Activated CD8-positive, alpha-beta memory T cell treated with anti-CD3 and anti-CD28 coated beads, Interleukin-2, amount 10 ng/mL, durations not matched to agents 7 days and 5 days (primary cell): Measurements from ENCODE around the gene LBR. TPM values are rescaled to one million over a fixed set of nuclear protein-coding genes. Genes with fewer than 3 reads are reported as not detected.

ENCODE experiments used
- ATAC-seq: fragments of 150-1000 bp; cut with Tn5 transposase; one replicate; pipeline ENCODE4 v1.10.0; 2021; ENCODE audit warnings: moderate library complexity
- CTCF ChIA-PET: fragments of 350-600 bp; sonication (Branson Sonifier 250); formaldehyde crosslinking; loops from one replicate; lab custom pipeline; 2021; ENCODE audit warnings: antibody characterized with exemption; lab: Charles Lee
- DNase-seq: peaks from one replicate; pipeline ENCODE4 v3.0.0-alpha.2; 2020
- H3K27ac Mint-ChIP-seq: one replicate; pipeline ENCODE4 v1.8.0; 2021; ENCODE audit warnings: mild to moderate bottlenecking, mixed read lengths
- H3K27me3 Mint-ChIP-seq: one replicate; pipeline ENCODE4 v1.8.0; 2021; ENCODE audit warnings: mixed read lengths
- H3K36me3 Mint-ChIP-seq: one replicate; pipeline ENCODE4 v1.8.0; 2021; ENCODE audit warnings: mild to moderate bottlenecking, mixed read lengths
- H3K4me1 Mint-ChIP-seq: one replicate; pipeline ENCODE4 v1.8.0; 2021; ENCODE audit warnings: mixed read lengths
- H3K4me3 Mint-ChIP-seq: one replicate; pipeline ENCODE4 v1.8.0; 2021; ENCODE audit warnings: mild to moderate bottlenecking, moderate library complexity, mixed read lengths
- H3K9me3 Mint-ChIP-seq: one replicate; pipeline ENCODE4 v1.8.0; 2022; ENCODE audit warnings: low read depth, mixed read lengths
- total RNA-seq, 2 experiments: library from RNA; stranded (reverse); gene quantifications; one replicate each; pipeline ENCODE4 v1.2.3, GENCODE V29; 2021

LBR gene
- total RNA-seq, 2 experiments from 2014 or later = 213 to 226 TPM

DNA sequence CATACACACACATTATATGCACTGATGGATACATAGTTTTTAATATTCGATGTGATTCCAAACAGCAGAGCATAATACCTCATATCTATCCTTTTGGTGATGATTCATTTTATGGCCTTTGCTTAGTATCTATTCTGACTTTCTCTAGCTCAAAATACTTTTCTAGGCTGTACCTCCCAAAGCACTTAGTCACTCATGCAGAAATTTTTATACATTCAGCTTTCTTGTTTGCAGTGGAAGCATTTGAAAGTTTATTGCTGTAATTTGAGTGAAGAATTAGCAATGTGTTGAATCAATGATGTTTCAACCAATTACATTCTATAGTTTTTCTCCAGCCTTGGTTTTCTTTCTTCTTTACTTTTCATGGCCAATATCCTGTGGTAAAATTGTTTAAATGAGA, 66.7 kb downstream of the LBR start:
- CTCF ChIA-PET = no interaction called here
- Mint-ChIP-seq H3K4me3 (no peak overlapping the region), H3K4me1 (peaks cover 2% of the 10 kb centered on the region), H3K27ac (no peak overlapping the region), H3K36me3 (no peaks in the 10 kb centered on the region), H3K9me3 (no peaks in the 10 kb centered on the region), H3K27me3 (peaks cover 22% of the 10 kb centered on the region)
- DNase-seq (no peak), ATAC-seq (no peak)

DNA sequence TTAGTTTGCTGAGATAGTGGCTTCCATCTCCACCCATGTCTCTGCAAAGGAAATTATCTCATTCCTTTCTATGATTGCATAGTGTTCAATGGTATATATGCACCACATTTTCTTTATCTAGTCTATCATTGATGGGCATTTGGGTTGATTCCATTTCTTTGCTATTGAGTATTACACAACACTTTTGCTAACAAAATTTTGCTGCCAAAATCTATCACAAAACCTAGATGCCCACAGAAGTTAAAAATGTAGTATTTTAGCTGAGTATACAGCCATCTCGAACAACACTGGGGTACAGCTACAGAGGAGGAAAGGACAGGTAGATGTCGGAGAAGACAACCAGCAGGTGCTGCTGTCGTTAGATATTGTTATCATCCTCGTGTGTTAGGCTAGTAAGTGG, 67.7 kb downstream of the LBR start:
- Mint-ChIP-seq H3K4me1 (peaks cover 2% of the 10 kb centered on the region), H3K27me3 (peaks cover 26% of the 10 kb centered on the region), H3K27ac (no peak overlapping the region), H3K9me3 (no peaks in the 10 kb centered on the region), H3K4me3 (no peak overlapping the region), H3K36me3 (no peaks in the 10 kb centered on the region)
- no peak for ATAC-seq
- DNase-seq = no peak
- CTCF ChIA-PET = no interaction called here

DNA sequence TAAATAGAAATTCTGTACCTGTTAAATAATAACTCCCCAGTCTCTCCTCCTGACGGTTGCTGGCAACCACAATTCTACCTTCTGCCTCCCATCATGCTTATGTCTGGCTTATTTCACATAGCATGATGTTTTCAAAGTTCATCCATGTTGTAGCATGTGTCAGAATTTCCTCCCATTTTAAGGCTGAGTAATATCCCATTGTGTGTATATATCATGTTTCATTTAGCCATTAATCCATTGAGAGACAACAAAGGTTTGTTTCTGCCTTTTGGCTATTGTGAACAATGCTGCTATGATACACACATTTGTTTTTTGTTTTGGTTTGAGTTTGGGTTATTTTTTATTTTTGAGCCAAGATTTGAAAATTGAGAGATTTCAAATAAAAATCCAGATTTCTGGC, 72.0 kb downstream of the LBR start:
- CTCF ChIA-PET = no interaction called here
- Mint-ChIP-seq H3K27me3 (peaks cover 43% of the 10 kb centered on the region), H3K36me3 (no peaks in the 10 kb centered on the region), H3K4me3 (no peak overlapping the region), H3K27ac (no peak overlapping the region), H3K9me3 (no peaks in the 10 kb centered on the region), H3K4me1 (no peaks in the 10 kb centered on the region)
- DNase-seq (no peak), ATAC-seq (no peak)

DNA sequence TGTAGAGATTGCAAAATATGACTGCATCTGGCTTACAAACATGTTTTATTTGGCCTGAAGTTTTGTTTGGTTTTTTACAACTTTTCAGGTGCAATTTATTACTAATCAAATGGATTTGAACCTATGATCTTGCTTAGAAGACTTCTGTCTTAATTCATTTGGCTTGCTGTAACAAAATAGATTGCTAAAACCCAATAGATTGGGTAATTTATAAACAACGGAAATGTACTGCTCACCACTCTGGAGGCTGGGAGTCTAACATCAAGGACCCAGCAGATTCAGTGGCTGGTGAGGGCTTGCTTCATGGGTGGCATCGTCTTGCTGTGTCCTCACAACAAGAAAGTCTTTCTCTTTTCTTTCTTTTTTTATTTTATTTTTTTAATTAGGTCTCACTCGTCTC, 72.9 kb downstream of the LBR start:
- Mint-ChIP-seq H3K4me1 (no peaks in the 10 kb centered on the region), H3K9me3 (no peaks in the 10 kb centered on the region), H3K27me3 (peaks cover 51% of the 10 kb centered on the region), H3K36me3 (no peaks in the 10 kb centered on the region), H3K4me3 (no peak overlapping the region), H3K27ac (no peak overlapping the region)
- CTCF ChIA-PET = no interaction called here
- no peak for ATAC-seq
- DNase-seq = no peak

Other genes starting within 250 kb of the LBR start
- gene ENAH, start 225.1 kb upstream of the LBR start, total RNA-seq = not detected